Stimulated activated CD8-positive, alpha-beta memory T cell treated with anti-CD3 and anti-CD28 coated beads, Interleukin-7, amount 100 ng/mL, for 24 hours (primary cell): Measurements from ENCODE around the gene ARL14EP.
A peak's percentile ranks its signal among the peaks of the same experiment; 100 is the strongest.

Experiments used
- DNase-seq: peaks from one replicate; pipeline ENCODE4 v3.0.0-alpha.2; 2020; ENCODE audit warnings: low read depth

The ARL14EP gene

DNA sequence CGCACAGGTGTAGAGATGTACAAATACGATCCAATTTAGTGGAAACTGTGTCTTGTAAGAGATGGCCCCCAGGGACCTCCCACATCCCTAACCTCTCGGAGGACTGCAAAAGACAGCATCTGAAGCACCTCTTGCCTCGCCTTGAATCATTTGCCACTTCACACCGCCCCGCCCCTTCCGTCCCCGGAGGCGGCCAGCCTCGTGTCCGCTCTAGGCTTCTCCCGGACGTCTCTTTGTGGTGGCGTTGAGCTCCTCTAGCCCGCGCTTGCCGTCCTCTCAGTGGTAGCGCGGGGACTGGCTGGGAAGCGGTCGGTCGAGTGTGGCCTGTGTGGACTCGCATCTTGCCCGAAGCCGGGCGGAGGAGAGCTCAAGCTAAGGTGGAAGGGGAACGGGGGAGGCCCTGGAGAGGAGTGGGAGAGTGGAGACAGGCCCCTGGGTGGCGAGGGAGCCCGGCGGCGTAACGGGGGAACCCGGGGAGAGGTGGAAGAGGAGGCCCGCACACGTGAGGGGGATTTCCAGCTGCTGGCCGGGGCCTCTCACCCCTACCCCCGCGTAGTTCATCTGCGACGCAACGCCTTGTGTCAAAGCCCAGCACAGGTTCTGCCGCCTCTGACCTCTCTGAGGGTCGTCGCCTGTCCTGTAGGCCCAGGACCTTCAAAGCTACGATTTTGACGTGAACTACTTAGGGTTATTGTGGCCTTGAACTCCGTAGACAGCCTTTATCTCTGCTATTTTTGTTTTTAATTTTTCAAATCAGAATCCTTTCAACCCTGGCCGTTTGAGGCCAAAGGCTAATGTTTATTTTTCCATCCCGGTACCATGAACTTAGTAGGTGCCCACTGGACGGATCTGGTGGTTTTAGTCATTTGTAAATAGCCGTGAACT lies at the start of gene ARL14EP:
ARL14EP (plus strand) TSS at position 279 of the 885 bp plus-strand sequence. CDS start 7,845 bp downstream, outside the sequence.
- peak; percentile 70 for DNase-seq

DNA sequence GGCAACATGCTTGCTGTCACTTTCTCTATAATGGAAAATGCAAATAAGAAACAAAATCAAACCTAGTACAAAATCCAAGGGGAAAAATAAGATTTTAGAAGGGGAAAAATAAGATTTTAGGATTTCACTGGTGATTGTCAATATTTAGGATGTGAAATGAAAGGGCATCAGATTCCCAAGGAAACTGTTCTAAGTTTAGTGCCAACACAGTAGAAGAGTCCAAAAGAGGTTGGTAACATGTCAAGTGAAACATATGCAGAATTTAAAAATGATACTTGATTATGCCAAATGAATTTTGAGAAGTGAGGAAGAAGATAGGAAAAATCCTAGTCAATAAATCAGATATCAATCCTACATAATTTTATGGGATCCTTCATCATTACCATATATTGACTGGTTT lies 45.7 kb upstream of the ARL14EP start:
- DNase-seq, result no peak

DNA sequence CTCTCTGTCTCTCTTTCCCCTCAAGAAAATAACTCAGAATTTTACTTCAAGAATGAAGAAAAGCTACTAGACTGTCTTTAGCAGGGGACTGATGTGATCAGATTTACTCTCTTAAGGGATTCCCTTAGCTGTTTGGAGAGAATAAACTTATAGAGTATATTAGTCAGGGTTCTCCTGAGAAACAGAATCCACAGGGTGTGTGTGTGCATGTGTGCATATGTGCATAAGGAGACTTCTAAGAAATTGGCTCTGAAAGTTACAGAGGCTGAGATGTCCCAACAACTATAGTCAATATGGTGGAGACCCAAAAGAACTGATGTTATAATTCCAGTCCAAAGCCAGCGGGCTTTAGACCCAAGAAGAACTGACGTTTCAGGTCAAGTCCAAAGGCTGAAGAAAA lies 43.1 kb upstream of the ARL14EP start:
- no peak for DNase-seq

DNA sequence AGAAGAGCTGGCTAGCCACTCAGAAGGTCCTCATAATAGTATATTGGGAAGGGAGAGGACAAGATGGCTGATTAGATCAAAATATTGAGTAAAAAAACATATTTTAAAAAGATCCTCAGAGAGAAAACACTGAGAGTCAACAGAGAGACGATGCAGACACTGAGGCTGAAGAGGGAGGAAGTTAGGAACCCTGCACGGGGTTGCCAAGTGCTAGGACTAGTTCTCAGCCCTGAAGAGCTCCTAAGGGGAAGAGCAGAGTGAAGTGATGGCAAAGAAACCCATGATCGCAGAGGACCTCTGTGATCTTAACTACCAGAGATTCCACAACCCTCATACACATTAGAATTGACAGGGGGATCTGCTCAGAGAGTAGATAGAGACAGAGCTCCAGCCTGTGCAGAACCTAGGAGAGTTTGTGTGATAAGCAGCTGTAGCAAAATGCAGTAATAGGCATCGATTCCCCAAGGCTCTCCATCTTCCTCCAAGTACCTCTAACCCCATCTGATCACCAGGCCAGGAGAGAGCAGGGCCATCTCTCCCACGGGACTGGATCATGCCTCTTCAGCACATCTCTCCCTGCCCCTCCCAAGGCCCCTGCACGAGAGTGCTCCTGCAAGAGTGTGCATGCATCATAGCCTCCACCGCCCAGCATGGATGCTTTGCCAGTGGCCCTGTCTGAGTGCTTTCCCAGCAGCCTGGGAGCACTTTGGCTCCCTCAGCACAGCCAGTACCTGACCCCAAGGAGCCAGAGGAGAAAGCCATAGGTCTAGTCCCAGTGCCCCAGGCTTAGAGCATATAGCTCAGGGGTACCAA lies 41.2 kb upstream of the ARL14EP start:
- no peak for DNase-seq

DNA sequence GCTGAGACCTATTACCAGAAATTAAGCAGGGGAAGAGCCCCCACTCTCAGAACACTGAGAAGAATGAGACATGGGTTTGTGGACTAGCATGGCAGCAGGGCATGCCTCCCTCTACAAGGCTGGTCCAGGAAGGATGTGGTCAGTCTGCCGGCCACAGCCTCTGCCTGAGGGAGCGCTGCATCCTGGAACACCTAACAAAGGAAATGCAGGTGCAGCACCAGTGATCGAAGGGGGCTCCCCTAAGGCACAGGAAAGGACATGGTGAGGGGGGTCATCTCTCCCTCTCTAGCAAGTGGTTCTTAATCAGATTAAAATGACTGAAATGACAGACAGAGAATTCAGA lies 40.6 kb upstream of the ARL14EP start:
- no peak for DNase-seq

DNA sequence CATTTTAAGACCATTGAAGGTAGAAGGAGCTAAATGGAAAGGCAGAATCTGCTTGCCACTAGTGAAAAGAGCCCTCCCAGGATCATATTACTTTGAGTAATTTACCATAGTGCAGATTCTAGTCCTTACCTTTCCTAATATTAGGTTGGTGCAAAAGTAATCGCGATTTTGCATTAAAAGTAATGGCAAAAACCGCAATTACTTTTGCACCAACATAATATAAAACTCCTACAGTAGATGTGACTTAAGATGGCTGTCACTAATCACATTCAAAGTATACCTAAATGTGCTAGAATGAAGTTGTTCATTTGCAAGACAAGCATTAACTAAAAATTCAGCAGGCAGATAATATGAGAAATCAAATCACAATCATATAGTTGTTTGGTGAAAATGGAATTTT lies 38.1 kb upstream of the ARL14EP start:
- no peak for DNase-seq

DNA sequence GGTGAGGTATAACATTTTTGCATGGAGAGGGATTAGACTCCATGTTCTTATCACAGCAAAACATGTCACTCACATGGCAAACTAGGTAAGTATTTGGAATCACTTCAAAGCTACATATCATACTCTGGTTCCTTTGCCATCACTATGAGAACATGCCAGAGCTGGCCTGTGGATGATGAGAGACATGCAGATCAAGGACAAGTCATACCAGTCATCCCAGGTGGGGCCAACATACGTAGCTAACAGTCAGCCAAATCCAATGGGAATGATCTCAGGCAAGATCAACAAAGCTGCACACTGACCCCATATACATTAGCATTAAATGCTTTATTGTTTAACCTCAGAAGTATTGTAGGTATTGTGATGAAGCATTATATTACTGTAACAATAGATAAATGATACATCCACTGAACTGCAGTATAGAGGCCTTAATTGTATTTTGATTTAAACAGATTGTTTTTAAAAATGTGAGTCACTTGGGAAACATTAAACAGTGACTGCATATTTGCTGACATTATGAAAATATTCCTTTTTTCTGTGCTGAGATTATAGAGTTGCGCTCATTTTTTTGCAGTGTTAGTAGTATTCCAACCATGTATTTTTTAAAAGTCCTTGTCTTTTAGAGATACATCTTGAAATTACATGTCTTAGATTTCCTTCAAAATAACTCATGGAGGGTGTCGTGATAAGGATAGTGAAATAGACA lies 37.3 kb upstream of the ARL14EP start:
- DNase-seq, result no peak

DNA sequence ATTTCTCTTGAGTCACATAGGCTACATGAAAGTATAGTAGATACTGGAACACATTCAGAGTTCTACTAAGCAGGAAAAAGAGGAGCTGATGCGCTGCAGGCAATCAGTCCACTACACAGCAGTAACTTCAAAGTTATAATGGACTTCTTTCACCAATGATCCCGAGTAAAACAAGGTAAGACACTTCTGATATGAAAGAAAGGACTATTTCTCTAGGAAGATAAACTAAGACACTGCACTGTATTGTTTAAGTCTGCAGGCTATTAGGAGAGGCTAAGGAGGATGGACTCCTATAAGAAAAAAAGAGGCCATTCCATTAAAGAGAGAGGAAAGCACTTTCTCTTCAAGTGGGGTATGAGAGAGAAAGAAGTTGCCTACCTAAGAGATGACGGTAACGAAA lies 31.6 kb upstream of the ARL14EP start:
- DNase-seq, result no peak

DNA sequence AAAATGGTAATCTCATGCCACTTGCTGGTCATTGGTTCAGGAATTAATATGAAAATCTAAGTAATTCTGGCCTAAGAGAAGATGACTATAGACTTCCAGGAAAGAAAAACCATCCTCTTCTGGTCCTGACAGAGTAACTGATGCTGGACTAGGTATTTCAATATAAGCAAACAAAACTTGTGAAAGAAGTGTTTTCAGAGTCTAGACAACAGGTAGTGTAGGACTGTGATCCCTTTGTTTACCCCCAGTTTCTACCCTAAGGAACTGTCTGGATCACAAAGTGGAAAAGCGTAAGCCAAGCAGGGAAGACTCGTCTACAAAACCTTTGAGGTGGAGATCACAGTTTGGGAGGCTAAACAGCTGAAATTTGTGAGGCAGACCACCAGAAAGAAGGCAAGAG lies 30.4 kb upstream of the ARL14EP start:
- DNase-seq, result no peak

DNA sequence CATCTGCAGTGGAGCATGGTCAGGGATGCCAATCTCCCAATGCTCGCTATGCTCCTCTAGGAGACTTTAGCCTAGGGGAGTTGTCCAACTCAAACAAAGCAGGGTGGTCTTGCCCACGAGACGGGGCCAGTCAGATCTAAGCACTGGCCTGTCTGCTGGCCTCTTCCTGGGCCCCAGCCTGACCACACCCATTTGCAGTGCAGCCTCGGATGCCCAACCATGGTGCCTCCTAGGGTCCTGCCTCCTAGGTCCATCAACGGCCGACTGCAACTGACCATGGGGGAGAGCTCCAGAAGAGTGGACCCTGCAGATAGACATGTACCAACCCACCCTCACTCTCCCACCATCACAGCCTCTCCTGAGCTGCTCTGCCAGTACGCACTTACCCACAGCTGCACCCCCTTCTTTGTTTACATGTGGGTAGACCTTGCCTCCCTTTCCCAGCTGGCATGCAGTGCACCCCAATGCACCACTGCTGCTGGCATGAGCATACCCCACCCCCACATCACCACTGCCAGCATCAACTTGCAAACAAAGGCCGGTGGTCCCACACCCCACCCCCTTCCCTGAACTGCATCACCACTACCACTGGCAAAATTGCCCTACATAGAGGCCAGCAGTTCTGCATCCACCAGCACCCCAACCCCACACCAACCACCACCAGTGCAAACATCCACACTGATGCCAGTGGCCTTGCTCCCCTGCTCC lies 27.6 kb upstream of the ARL14EP start:
- no peak for DNase-seq

DNA sequence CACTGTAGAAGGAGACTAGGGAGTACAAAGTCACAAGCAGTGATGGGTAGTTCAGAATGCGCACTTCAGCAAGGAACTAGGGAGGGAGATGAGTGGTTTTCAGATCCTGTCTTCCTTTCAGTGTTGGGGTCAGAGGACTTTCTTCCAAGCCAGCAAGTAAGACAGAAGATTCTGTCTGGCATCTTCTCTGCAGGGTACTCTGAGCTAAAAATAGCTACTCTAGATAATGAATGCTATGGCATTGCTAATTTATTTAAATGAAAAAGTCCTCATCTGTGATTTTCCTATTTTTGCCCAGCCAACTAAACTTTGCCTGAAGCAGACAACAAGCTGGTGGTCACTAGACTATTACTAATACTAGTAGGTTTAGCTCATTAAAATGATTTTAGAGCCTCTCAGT lies 18.3 kb upstream of the ARL14EP start:
- DNase-seq, result no peak

DNA sequence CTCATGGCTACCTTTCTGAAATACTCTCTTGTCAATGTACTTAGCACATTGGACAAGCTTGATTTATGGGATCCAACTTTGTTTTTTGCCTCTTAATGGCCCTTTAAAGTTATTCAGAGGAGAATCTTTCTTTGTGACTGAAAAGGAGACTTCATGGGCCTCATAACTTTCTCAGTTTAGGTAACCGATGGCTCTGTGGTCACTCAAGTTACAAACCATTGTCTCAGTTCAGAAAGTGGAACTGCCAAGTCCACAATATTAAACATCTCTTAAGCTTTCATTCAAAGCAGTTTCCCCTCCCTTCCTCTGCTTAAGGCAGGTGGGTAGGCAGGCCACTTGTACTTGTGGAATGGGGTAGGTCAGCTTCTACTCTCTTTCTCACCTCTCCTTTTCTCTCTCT lies 12.3 kb upstream of the ARL14EP start:
- DNase-seq, result no peak

DNA sequence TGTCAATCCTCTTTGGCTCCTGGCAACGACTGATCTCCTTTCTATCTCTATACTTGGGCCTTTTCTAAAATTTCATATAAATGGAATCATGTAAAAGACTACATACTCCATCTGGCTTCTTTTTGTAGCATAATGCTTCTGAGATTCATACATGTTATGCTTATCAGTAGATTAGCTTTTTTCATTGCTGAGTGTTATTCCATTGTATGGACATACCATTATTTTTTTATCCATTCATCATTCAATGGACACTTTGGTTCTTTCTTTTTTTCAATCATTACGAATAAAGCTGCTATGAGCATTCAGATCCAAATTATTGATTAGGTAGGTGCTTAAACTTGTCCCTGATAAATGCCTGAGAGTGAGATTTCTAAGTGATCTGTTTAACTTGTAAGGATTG lies 11.7 kb upstream of the ARL14EP start:
- no peak for DNase-seq

DNA sequence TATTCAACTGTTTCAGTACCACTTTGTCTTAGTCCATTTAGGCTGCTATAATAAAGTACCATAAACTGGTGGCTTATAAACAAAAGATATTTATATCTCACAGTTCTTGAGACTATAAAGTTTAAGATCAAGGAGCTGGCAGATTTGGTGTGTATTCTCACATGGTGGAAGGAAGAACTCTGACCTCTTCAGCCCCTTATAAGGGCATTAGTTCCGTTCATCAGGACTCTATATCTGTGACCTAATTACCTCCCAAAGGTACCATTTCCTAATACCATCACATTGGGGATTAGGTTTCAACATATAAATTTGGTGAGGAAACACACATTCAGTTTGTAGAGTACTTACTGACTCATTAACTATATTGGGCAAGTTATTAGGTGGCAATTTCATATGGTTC lies 10.7 kb upstream of the ARL14EP start:
- no peak for DNase-seq

DNA sequence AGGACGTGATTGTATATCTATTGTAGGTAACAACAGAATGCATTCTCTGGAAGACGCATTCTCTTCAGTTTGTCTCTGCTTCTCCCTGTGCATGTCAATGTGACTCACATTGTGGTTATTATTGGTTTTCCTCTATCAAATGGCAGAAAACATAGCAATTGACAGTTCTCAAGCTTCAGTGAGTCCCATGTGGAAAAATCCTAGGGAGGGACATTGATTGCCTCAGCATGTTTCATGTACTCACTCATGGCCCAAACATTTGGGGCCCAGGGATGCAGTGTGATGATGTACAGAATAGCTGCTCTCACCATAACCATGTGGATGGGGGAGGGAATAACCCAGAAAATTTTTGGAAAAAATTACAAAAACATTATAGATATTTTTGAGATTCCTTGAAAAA lies 9.3 kb upstream of the ARL14EP start:
- no peak for DNase-seq

DNA sequence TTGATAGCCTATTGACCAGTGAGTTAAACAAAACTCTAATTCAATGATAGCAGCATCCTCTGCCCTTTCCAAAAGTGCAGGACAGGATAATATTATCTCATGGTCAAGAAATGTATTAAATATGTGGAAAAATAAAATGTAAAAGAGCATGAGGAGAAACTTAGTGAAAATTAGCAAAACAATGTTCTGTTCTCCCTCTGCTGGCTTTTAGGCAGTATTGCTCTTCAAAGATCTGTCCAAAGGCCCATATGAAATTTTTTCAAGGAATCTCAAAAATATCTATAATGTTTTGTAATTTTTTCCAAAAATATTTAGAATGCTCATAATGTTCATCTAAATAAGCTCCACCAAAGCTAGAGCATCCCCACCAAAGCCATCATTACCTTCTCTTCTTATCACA lies 8.3 kb upstream of the ARL14EP start:
- no peak for DNase-seq

DNA sequence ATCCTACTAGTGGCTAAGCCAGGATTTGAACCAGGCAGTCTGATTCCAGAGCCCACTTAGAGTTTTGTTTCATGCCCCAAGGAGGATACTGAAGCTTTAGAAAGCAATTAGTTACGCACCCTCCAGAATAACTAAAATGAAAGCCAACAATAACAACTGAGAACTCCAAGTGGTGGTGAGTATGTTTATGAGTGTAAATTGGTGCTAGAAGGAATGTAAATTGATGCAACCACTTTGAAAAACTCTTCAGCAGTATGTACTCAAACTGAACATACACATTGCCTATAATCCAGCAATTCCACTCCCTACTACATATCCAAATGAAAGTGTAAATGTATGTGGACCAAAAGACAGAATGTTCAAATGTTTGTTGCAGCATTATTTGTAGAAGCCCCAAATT lies 6.7 kb upstream of the ARL14EP start:
- no peak for DNase-seq

DNA sequence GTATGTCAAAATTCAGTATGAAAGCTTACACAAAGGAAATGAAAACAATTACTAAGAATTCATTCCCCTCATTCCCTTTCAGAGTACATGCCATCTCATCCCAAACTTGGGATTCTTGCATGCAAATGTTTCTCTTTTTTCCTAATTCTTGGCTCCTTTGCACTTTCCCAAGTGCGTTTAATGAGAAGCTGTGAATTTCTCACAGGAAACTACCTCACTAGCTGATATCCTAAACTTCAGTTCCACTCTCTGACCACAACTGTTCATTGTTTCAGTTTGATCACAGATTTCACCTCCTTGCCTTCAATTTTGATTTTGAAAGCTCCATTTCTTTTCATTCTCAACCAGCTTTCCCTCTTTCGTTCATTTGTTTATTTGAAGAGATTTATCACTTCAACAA lies 5.9 kb upstream of the ARL14EP start:
- DNase-seq, result no peak

DNA sequence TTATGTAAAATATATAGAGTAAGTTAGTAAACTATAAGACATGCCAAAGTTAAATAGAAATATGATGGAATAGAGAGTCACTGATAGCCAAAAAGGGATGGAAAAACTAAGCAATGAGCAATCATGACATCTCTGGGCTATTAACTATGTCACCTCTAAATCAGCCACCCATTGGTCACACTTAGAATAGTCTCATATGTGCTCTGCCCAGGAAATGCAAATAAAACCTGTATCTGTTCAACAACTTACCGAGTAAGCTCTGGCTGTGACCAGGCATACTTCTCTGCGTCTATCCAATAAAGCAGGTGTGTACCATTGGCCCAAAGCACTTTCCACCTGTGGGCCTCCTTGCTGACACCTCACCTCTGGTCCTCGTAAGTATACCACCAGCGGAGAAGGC lies 1.6 kb upstream of the ARL14EP start:
- no peak for DNase-seq

DNA sequence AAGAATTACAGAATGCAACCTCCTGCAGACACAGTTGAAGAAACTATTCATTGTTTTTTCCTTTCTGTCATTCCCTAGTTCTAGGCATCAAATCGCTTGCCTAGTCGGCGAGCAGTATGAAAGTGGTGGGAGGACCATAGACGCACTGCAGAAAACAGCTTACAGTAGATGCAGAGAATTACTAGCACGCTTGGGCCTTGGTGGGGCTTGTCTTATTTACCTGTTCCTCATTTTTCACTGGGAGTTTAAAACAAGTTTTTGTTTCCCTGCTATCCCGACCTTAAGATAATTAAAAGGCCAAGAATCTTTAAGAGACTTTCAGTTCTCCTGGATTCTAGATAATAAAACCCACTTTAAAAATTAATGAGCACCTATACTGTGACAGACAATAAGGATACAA lies 713 bp upstream of the ARL14EP start:
- DNase-seq, result no peak

DNA sequence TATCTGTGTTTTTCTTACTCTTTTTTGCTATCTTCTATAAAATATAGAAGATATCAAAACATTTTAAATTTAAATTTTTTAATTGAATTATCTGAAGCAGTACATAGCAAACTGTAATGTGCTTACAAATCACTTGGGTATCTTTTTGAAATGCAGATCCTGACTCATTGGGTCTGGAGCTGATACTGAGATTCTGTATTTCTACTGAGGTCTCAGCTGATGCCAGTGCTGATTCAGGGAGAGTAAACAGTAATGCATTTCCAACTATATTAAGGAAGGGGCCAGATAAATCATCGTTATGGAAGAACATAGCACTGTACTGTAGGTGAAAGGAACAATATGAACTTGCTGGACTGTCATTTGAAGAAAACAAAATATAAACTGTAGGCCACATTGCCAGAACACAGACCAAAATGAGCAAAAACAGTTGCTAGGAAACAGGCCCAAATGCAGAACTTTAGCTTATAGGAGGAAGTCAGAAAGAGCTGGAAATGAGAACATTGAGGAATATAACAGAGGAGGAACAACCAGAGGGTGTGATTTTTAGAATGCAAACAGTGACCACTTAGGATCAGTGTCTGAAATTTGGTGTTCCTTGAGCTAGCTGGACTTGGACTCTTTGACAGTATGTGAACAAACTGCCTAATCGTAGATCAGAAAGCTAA lies 3.3 kb downstream of the ARL14EP start:
- DNase-seq, result no peak

DNA sequence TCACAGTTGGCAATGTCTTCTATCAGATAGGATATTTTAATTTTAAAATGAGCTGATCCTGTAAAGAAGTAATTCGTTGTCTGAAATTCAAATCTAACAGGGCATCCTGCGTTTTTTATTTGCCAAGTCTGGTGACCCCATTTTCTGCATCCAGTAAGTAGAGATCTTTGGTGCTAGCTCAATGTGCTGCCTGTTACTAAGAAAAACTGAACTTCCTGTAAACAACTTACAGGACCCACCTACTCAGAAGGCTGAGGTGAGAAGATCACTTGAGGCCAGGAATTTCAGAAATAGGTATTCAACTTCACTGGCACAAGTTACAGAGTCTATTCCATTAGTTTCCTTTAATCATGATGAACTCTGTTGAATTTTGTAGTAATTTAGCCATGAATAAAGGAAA lies 4.0 kb downstream of the ARL14EP start:
- DNase-seq, result no peak
